Measurements from ENCODE around the gene SRD5A1.
"Not testable (repeated sequence)": the region's sequence is repeated elsewhere in the genome, so short reads cannot be mapped to it uniquely, and the experiment has no call there.

SRD5A1 gene

GRCh38 chr5:6645571-6646362 is 12.5 kb downstream of the SRD5A1 start:
- not testable (repeated sequence) for DNase-seq (ENCODE audit: low spot score)

GRCh38 chr5:6649186-6649585 is 15.9 kb downstream of the SRD5A1 start:
- no peak for DNase-seq (ENCODE audit: low spot score)

GRCh38 chr5:6649681-6650080 is 16.4 kb downstream of the SRD5A1 start:
- no peak for DNase-seq (ENCODE audit: low spot score)

GRCh38 chr5:6652025-6652424 is 18.8 kb downstream of the SRD5A1 start:
- DNase-seq (ENCODE audit: low spot score), result no peak

GRCh38 chr5:6655432-6655831 is 22.2 kb downstream of the SRD5A1 start:
- DNase-seq (ENCODE audit: low spot score), result no peak

- no peak for DNase-seq (ENCODE audit: low spot score)
Observed at GRCh38 chr5:6656680-6657079, 23.4 kb downstream of the SRD5A1 start.

- peak; percentile 2 for DNase-seq (ENCODE audit: low spot score)
Observed at GRCh38 chr5:6659941-6660684, 26.9 kb downstream of the SRD5A1 start.

GRCh38 chr5:6660688-6661087 is 27.4 kb downstream of the SRD5A1 start:
- no peak for DNase-seq (ENCODE audit: low spot score)

GRCh38 chr5:6666762-6667161 is 33.5 kb downstream of the SRD5A1 start:
- no peak for DNase-seq (ENCODE audit: low spot score)

- no peak for DNase-seq (ENCODE audit: low spot score)
Observed at GRCh38 chr5:6667648-6668047, 34.4 kb downstream of the SRD5A1 start.

GRCh38 chr5:6668717-6669116 is 35.5 kb downstream of the SRD5A1 start:
- DNase-seq (ENCODE audit: low spot score), result not testable (repeated sequence)

GRCh38 chr5:6673031-6673430 is 39.8 kb downstream of the SRD5A1 start:
- DNase-seq (ENCODE audit: low spot score), result no peak

GRCh38 chr5:6673963-6674362 is 40.7 kb downstream of the SRD5A1 start:
- no peak for DNase-seq (ENCODE audit: low spot score)

- DNase-seq (ENCODE audit: low spot score), result no peak
Observed at GRCh38 chr5:6674421-6674820, 41.2 kb downstream of the SRD5A1 start.

GRCh38 chr5:6674886-6675285 is 41.6 kb downstream of the SRD5A1 start:
- no peak for DNase-seq (ENCODE audit: low spot score)

- DNase-seq (ENCODE audit: low spot score), result no peak
Observed at GRCh38 chr5:6675784-6676491, 42.7 kb downstream of the SRD5A1 start.

- DNase-seq (ENCODE audit: low spot score), result no peak
Observed at GRCh38 chr5:6676702-6677101, 43.5 kb downstream of the SRD5A1 start.

GRCh38 chr5:6678385-6678784 is 45.1 kb downstream of the SRD5A1 start:
- no peak for DNase-seq (ENCODE audit: low spot score)

GRCh38 chr5:6680922-6681321 is 47.7 kb downstream of the SRD5A1 start:
- DNase-seq (ENCODE audit: low spot score), result no peak

- DNase-seq (ENCODE audit: low spot score), result no peak
Observed at GRCh38 chr5:6681682-6682081, 48.4 kb downstream of the SRD5A1 start.

- DNase-seq (ENCODE audit: low spot score), result no peak
Observed at GRCh38 chr5:6682239-6682638, 49.0 kb downstream of the SRD5A1 start.

- no peak for DNase-seq (ENCODE audit: low spot score)
Observed at GRCh38 chr5:6683241-6683640, 50.0 kb downstream of the SRD5A1 start.

GRCh38 chr5:6684075-6684474 is 50.8 kb downstream of the SRD5A1 start:
- DNase-seq (ENCODE audit: low spot score), result no peak
